PC-9 (cell line): ENCODE results near the gene ZDHHC11.
"Not testable (repeated sequence)": the region's sequence is repeated elsewhere in the genome, so short reads cannot be mapped to it uniquely, and the experiment has no call there.

Source experiments
- EZH2 ChIP-seq: fragments of 200-600 bp; sonication (generic); IDR thresholded peaks from 2 replicates; pipeline ENCODE4 v1.8.0; 2017; ENCODE audit warnings: antibody characterized with exemption, low read depth
- TF ChIP-seq, protein P1 (sequence below): fragments of 200-600 bp; sonication (generic); conservative IDR thresholded peaks from 2 replicates; pipeline ENCODE4 v1.6.1; 2017; ENCODE audit warnings: mixed run types, antibody characterized with exemption, mild to moderate bottlenecking, moderate library complexity

DNA sequence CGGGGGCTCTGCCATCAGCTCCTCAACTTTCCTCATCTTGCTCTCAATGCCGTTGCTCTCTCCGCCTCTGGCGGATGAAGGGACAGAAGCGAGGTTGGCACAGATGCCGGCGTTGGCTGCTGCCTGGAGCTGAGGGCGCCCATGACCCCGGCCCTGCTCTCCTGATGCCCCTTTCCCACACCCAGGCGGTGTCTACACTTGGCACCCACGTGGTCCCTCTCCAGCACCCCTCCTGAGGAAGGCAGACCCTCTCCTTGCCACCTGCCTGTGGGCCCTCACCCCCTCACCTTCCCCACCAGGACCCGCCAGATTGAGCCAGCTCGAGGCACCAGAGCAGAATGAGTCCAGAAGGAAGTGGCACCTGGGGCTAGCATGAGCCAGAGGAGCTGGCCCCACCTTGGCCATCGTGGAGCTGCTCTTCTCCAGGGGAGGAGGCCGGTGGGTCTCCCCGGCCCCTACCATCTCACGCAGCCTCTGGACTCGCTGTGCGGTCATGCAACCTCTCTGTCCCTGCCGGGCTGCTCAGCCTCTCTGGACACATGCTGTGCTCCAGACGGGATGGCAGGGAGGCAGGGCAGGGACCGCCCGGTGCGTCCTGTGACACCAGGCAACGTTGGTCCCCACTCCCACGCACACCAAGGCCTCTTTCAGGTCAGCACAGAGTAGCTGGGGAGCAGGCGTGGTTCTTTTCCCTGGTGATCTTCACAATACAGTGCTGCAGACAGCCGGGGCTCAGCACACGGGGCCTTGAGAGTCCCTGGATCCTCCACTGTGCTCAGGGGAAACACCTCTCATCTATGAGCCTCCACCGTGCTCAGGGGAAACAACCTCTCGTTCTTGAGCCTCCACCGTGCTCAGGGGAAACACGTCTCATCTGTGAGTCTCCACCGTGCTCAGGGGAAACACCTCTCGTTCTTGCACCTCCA is 4.8 kb downstream of the ZDHHC11 start:
- TF ChIP-seq, protein P1, sequence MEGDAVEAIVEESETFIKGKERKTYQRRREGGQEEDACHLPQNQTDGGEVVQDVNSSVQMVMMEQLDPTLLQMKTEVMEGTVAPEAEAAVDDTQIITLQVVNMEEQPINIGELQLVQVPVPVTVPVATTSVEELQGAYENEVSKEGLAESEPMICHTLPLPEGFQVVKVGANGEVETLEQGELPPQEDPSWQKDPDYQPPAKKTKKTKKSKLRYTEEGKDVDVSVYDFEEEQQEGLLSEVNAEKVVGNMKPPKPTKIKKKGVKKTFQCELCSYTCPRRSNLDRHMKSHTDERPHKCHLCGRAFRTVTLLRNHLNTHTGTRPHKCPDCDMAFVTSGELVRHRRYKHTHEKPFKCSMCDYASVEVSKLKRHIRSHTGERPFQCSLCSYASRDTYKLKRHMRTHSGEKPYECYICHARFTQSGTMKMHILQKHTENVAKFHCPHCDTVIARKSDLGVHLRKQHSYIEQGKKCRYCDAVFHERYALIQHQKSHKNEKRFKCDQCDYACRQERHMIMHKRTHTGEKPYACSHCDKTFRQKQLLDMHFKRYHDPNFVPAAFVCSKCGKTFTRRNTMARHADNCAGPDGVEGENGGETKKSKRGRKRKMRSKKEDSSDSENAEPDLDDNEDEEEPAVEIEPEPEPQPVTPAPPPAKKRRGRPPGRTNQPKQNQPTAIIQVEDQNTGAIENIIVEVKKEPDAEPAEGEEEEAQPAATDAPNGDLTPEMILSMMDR, result not testable (repeated sequence)
- TF ChIP-seq EZH2, result not testable (repeated sequence)
